Body of pancreas (tissue), 4 donors: Measurements from ENCODE around the gene GDPD5. TPM values are rescaled to one million over a fixed set of nuclear protein-coding genes. Genes with fewer than 3 reads are reported as not detected.

ENCODE experiments used
- ATAC-seq: fragments of 150-250 bp; one replicate; pipeline ENCODE4 v1.9.1; 2016
- DNase-seq, 4 donors: peaks; one replicate each; pipeline ENCODE4 v3.0.0-alpha.2; 2019
- H3K27ac ChIP-seq, 4 donors: fragments of 200-600 bp; sonication (generic); 1 replicate in 3 of 4; 2 replicates in 1 of 4; pipeline versions ENCODE4 v1.5.1 to v1.6.1; 2016 to 2019; ENCODE audit warnings: mild to moderate bottlenecking in 1 of 4, mixed read lengths in 1 of 4, moderate library complexity in 1 of 4
- H3K27me3 ChIP-seq, 2 donors: fragments of 200-600 bp; sonication (generic); one replicate each; pipeline ENCODE4 v1.6.0; 2016; ENCODE audit warnings: mild to moderate bottlenecking in 1 of 2
- H3K36me3 ChIP-seq, 2 donors: fragments of 200-600 bp; sonication (generic); replicated peaks in 1 of 2; 2 replicates each; pipeline ENCODE4 v1.5.1; 2016; ENCODE audit warnings: low read depth in 2 of 2; ENCODE audit not compliant: insufficient read depth in 1 of 2
- H3K4me1 ChIP-seq: fragments of 200-600 bp; sonication (generic); one replicate; pipeline ENCODE4 v1.6.0; 2016
- H3K4me3 ChIP-seq, 2 donors: fragments of 200-600 bp; sonication (generic); 1 replicate in 1 of 2; 2 replicates in 1 of 2; pipeline ENCODE4 v1.5.1; 2016 to 2019
- H3K9me3 ChIP-seq, 3 donors: fragments of 200-600 bp; sonication (generic); 1 replicate in 2 of 3; 2 replicates in 1 of 3; pipeline ENCODE4 v1.5.1; 2016
- POLR2A ChIP-seq, 3 donors: fragments of 450-650 bp; IDR thresholded peaks; one replicate each; pipeline ENCODE4 v1.6.1; 2016; ENCODE audit warnings: antibody characterized with exemption in 3 of 3, mild to moderate bottlenecking in 2 of 3
- WGBS, 2 donors: methylation state at CpG; one replicate each; pipeline ENCODE4 v1.1.5; 2017; 5-methylcytosine and 5-hydroxymethylcytosine counted together
- intact Hi-C: fragments of 100-400 bp; cut with DNase I; formaldehyde crosslinking; loops from one replicate; pipeline ENCODE4 v1.15.1; 2023
- total RNA-seq, 2 donors: library from RNA; depleted of rRNA; stranded (reverse); fragments of >200 nt; gene quantifications; one replicate each; pipeline ENCODE4 v1.1.0, GENCODE V29; 2016
- TF ChIP-seq, protein P1 (sequence below), 7 experiments: fragments of 450-650 bp in 4 of 7; fragments of 200-600 bp in 3 of 7; sonication (generic) in 3 of 7; IDR thresholded peaks; one replicate each; pipeline ENCODE4 v1.5.1; 2016 to 2019; ENCODE audit warnings: antibody characterized with exemption in 7 of 7

GDPD5 gene
- total RNA-seq, 2 donors from 2014 or later: 29.6 to 73.2 TPM

DNA sequence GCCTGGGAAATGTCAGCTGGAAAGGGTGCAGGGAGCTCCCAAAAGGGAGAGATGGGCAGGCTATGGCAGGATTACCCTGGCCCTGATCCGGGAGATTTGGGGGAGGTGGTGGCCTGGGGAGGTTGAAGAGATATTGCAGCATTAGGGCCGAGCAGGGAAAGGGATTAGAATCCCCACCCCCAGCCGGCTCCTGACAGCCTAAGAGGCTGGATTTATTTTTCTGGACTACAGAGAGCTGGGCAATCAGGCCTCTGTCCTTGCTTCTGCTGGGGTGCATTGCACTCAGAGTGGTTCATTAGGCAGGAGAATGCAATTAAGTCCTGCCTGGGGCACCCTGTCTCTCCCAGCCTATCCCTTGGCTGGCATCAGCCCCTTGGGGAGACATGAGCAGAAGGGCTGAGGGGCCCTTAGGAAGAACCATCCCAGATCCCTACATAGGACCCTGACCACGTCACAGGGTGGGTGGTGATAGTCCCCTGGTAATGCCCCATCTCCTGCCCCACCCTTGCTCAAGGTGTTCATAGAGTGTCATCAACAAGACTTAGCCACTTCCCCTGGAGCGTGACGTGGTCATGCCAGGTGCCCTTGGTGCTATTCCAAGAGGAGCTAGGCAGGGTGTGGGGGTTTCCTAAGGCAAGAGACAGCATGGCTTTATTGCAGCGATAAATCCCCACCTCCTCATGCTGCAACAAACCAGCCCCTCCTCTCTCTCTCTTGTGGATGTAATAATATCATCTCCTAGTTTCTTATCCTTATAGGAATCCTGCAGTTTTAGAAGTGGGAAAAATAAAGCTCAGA is 54.4 kb downstream of the GDPD5 start:
- no peaks in the 10 kb centered on the region for H3K9me3 ChIP-seq
- H3K4me1 ChIP-seq: peaks cover 18% of the 10 kb centered on the region
- no peak overlapping the region for H3K4me3 ChIP-seq
- H3K36me3 ChIP-seq: no peaks in the 10 kb centered on the region
- TF ChIP-seq, protein P1, sequence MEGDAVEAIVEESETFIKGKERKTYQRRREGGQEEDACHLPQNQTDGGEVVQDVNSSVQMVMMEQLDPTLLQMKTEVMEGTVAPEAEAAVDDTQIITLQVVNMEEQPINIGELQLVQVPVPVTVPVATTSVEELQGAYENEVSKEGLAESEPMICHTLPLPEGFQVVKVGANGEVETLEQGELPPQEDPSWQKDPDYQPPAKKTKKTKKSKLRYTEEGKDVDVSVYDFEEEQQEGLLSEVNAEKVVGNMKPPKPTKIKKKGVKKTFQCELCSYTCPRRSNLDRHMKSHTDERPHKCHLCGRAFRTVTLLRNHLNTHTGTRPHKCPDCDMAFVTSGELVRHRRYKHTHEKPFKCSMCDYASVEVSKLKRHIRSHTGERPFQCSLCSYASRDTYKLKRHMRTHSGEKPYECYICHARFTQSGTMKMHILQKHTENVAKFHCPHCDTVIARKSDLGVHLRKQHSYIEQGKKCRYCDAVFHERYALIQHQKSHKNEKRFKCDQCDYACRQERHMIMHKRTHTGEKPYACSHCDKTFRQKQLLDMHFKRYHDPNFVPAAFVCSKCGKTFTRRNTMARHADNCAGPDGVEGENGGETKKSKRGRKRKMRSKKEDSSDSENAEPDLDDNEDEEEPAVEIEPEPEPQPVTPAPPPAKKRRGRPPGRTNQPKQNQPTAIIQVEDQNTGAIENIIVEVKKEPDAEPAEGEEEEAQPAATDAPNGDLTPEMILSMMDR (IDR thresholded peaks at IDR 0.05): no peak
- TF ChIP-seq POLR2A (IDR thresholded peaks at IDR 0.05): no peak
- ATAC-seq (no peak), DNase-seq (no peak)
- no peak overlapping the region for H3K27ac ChIP-seq
- intact Hi-C loops: no loop called here
- 89% methylated on average over 6 to 7 of the region's 7 CpGs for WGBS, 2 donors
- H3K27me3 ChIP-seq: no peaks in the 10 kb centered on the region

DNA sequence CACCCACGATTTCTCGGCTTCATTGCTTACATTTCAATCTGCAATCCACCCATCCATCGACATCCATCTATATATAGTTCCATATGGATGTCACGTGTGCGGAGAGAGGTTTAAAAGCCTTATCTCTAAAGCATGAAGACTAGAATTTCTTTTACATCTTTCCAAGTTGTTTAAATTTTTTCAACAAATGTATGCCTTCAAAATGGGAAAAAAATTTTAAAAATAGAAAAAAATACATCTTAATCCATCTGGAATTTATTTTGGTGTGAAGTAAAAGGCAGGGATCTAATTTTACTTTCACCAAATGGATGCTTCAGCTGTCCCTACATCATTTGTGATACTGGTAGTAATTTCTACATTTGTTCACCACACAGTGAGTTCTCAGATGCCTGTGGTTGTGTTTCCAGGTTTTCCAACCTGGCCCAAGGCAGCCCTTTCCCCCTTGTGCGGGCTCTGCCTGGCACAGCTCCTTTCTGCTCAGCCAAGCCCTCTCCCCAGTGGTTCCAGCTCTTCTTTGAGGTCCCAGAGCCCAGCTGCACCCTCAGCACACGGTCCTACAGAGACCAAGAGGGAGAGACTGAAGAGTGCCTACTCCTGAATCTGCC is 55.2 kb downstream of the GDPD5 start:
- Histone ChIP-seq H3K27me3 (no peaks in the 10 kb centered on the region), H3K27ac (no peak overlapping the region), H3K36me3 (no peaks in the 10 kb centered on the region), H3K9me3 (no peaks in the 10 kb centered on the region), H3K4me1 (peaks cover 10% of the 10 kb centered on the region), H3K4me3 (no peak overlapping the region)
- ATAC-seq (no peak), DNase-seq (no peak)
- WGBS, 2 donors: 89 to 92% methylated on average over 7 of the region's 7 CpGs
- TF ChIP-seq POLR2A (IDR thresholded peaks at IDR 0.05): no peak
- intact Hi-C loops: no loop called here

DNA sequence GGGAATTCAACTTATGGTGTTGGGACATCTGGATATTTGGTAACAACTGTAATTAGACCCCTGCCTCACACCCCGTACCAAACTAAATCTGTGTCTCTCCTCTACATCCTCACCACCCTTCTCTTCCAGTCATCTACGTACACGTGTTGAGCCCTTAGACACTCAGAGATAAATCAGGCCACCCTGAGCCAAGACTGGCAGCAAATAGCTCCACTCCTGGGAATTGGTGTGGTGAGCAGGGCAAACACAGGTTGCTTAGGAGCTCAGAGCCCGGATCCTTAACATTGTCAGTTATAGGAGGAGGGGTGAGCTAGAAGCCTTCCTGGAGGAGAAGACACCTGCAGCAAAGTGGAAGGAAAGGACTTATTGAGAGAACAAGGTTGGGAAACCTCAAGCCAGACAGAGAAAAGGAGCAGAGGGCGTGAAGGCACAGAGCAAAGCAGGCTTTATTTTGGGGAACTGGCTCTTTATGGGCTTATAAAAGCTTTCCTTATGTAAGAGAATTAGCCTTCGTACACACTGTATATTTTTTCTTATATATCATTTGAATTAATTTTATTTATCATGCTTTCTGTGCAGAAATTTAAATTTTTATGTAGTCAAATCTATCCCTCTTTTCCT is 55.8 kb downstream of the GDPD5 start:
- no peak for DNase-seq
- intact Hi-C loops: no loop called here
- no peak for TF ChIP-seq POLR2A (IDR thresholded peaks at IDR 0.05)
- TF ChIP-seq, protein P1 (IDR thresholded peaks at IDR 0.05): no peak
- Histone ChIP-seq H3K4me1 (peaks cover 5% of the 10 kb centered on the region), H3K9me3 (no peaks in the 10 kb centered on the region), H3K27me3 (no peaks in the 10 kb centered on the region), H3K27ac (no peak overlapping the region), H3K4me3 (no peak overlapping the region), H3K36me3 (no peaks in the 10 kb centered on the region)
- no peak for ATAC-seq
- WGBS, 2 donors: 62 to 64% methylated on average over 6 of the region's 6 CpGs

DNA sequence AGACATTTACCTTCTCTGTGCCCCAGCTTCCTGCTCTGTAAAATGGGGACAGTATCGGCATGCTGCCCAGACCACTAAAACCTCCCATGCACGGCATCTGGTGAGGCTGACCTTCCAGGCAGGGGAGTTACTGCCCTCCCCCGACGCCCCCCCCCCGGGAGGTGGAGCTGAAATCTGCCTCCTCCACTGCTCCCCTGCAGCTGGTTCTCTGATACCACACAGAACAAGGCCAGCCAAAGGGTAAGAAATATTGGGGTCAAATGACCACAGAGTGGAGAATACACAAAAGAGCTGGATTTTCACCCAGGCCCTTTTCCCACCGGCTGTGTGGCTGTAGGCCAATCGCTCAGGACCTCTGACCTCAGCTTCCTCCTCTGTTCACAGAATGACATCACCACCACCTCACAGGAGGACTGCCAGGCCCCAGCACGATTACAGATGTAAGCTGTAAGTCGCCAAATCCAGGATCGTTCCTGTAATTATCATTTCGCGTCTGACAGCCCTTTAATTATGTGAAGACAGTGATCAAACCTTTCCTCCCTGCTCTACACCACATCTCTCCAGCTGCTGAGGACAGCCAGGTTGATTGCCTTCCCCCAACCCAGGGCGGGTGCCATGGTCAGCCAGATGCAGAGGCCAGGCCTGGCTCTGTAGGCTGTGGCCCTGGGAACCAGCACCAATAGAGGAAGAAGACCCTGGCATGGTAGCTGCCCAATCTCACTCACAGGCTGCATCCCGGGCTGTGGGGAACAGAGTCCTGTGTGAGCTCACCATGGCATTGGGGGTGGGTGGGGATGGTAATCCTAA is 57.0 kb downstream of the GDPD5 start:
- Histone ChIP-seq H3K36me3 (no peaks in the 10 kb centered on the region), H3K27ac (no peak overlapping the region), H3K27me3 (no peaks in the 10 kb centered on the region), H3K4me3 (no peak overlapping the region), H3K9me3 (no peaks in the 10 kb centered on the region), H3K4me1 (no peaks in the 10 kb centered on the region)
- TF ChIP-seq, protein P1 (IDR thresholded peaks at IDR 0.05): no peak
- no peak for TF ChIP-seq POLR2A (IDR thresholded peaks at IDR 0.05)
- DNase-seq (peak; percentile 34 to 46 (median 43)), ATAC-seq (peak; percentile 15)
- intact Hi-C loops: no loop called here
- 63 to 81% methylated on average over 8 to 14 of the region's 14 CpGs for WGBS, 2 donors

DNA sequence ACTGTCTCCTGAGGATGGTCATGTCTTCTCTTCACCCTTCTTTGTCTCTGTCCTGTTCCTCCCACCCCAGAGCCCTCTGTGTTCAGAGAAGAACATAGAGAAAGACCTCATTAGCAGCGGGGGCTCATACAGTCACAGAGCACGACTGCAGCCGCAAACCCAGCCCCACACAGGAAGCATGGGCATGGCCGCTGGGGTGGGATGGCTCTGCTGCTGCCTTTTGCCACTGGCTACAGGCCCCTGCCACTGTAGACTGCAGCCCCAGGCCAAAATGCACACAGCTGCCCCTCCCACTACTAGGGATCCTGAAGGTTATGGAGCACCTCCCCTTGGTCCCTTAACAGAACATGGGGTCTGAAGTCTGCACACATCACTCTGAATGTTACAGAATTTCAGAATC is 57.9 kb downstream of the GDPD5 start:
- TF ChIP-seq, protein P1 (IDR thresholded peaks at IDR 0.05): no peak
- TF ChIP-seq POLR2A (IDR thresholded peaks at IDR 0.05): no peak
- no peaks in the 10 kb centered on the region for H3K36me3 ChIP-seq

More for the DNA sequence above, 57.9 kb downstream of the GDPD5 start:
- 89 to 94% methylated on average over 4 of the region's 4 CpGs for WGBS, 2 donors
- H3K9me3 ChIP-seq: no peaks in the 10 kb centered on the region
- no peak overlapping the region for H3K4me3 ChIP-seq
- H3K27ac ChIP-seq: no peak overlapping the region
- intact Hi-C loops: no loop called here
- H3K27me3 ChIP-seq: no peaks in the 10 kb centered on the region
- no peak for DNase-seq
- no peak for ATAC-seq
- no peaks in the 10 kb centered on the region for H3K4me1 ChIP-seq
